Mesendoderm (in vitro differentiated cells): ENCODE data around the gene C5AR1.

Experiments
- DNase-seq: peaks from one replicate; pipeline ENCODE4 v3.0.0; 2013
- H2AK5ac ChIP-seq: 2 replicates; pipeline ENCODE4 v1.6.1; 2013; ENCODE audit warnings: low read length, inconsistent platforms
- H2BK120ac ChIP-seq: 2 replicates; pipeline ENCODE4 v1.6.1; 2013; ENCODE audit warnings: low read depth, mild to moderate bottlenecking, low read length, moderate library complexity, mixed read lengths
- H2BK15ac ChIP-seq: replicated peaks from 2 replicates; pipeline ENCODE4 v1.6.1; 2013; ENCODE audit warnings: low read depth, mild to moderate bottlenecking, moderate library complexity
- H2BK5ac ChIP-seq: 2 replicates; pipeline ENCODE4 v1.6.1; 2013; ENCODE audit warnings: low read length, inconsistent platforms
- H3K18ac ChIP-seq: 2 replicates; pipeline ENCODE4 v1.6.1; 2013; ENCODE audit warnings: mild to moderate bottlenecking, low read length, mixed read lengths
- H3K23ac ChIP-seq: one replicate; pipeline ENCODE4 v1.6.1; 2013; ENCODE audit warnings: low read length
- H3K27ac ChIP-seq: 2 replicates; pipeline ENCODE4 v1.5.1; 2013; ENCODE audit warnings: low read depth, mild to moderate bottlenecking, inconsistent platforms, low read length, moderate library complexity
- H3K27me3 ChIP-seq: 2 replicates; pipeline ENCODE4 v1.6.1; 2013; ENCODE audit warnings: low read length, control low read depth, mild to moderate bottlenecking, inconsistent platforms; ENCODE audit not compliant: insufficient read depth, poor library complexity
- H3K36me3 ChIP-seq: 2 replicates; pipeline ENCODE4 v1.6.1; 2013; ENCODE audit warnings: low read length, inconsistent platforms; ENCODE audit not compliant: control insufficient read depth, insufficient read depth
- H3K4ac ChIP-seq: one replicate; pipeline ENCODE4 v1.6.1; 2013; ENCODE audit warnings: low read depth, mild to moderate bottlenecking, low read length, moderate library complexity
- H3K4me1 ChIP-seq: 2 replicates; pipeline ENCODE4 v1.6.1; 2013; ENCODE audit warnings: low read depth, low read length, inconsistent platforms; ENCODE audit not compliant: control insufficient read depth
- H3K4me2 ChIP-seq: 2 replicates; pipeline ENCODE4 v1.6.1; 2013; ENCODE audit warnings: low read length
- H3K4me3 ChIP-seq: 2 replicates; pipeline ENCODE4 v1.5.1; 2013; ENCODE audit warnings: mild to moderate bottlenecking, low read length
- H3K56ac ChIP-seq: one replicate; pipeline ENCODE4 v1.6.1; 2013; ENCODE audit warnings: low read length
- H3K79me1 ChIP-seq: 2 replicates; pipeline ENCODE4 v1.6.1; 2013; ENCODE audit warnings: low read length, inconsistent platforms
- H3K79me2 ChIP-seq: 2 replicates; pipeline ENCODE4 v1.6.1; 2013; ENCODE audit warnings: mild to moderate bottlenecking, low read length; ENCODE audit not compliant: control insufficient read depth, insufficient read depth
- H3K9ac ChIP-seq: 2 replicates; pipeline ENCODE4 v1.6.1; 2013; ENCODE audit warnings: low read length, inconsistent platforms
- H4K5ac ChIP-seq: one replicate; pipeline ENCODE4 v1.6.1; 2013; ENCODE audit warnings: low read length
- H4K8ac ChIP-seq: one replicate; pipeline ENCODE4 v1.6.1; 2013; ENCODE audit warnings: low read depth, mild to moderate bottlenecking, control low read depth, low read length, moderate library complexity
- WGBS: extraction: QIAGEN DNeasy Blood & Tissue Kit; methylation state at CpG from one replicate; pipeline ENCODE4 v1.1.7; 2013; ENCODE audit warnings: low lambda C conversion rate, missing lambda C conversion rate; ENCODE audit not compliant: insufficient coverage; ENCODE audit errors: extremely low coverage; 5-methylcytosine and 5-hydroxymethylcytosine counted together

Gene C5AR1

DNA sequence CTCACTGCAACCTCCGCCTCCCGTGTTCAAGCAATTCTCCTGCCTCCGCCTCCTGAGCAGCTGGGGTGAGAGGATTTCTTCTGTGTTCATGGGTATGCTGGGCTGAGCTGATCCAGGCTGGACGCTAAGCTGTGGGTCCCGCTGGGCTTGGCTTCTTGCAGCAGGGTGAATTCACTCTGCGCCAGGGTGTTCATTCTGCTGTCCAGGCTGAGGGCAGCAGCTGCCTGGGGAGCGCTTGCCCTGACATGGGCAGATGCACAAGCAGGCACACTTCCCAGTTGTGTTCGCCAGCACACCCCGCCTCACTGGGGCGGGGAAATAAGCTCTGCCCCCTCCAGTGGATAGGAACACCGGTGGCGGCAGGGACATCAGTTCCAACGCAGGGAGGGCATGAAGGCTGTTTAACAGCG, 42.3 kb upstream of the C5AR1 start:
- no peak overlapping the region for H3K9ac ChIP-seq
- no peak overlapping the region for H3K4me3 ChIP-seq
- no peak overlapping the region for H3K27ac ChIP-seq
- no peak overlapping the region for H3K23ac ChIP-seq
- H3K36me3 ChIP-seq, result peaks cover 6% of the 10 kb centered on the region
- no peaks in the 10 kb centered on the region for H3K4me1 ChIP-seq
- H4K8ac ChIP-seq, result no peak overlapping the region
- no peak overlapping the region for H3K4ac ChIP-seq
- H2AK5ac ChIP-seq, result no peak overlapping the region
- no peak overlapping the region for H3K56ac ChIP-seq
- H3K79me2 ChIP-seq, result no peaks in the 10 kb centered on the region
- no peak overlapping the region for H4K5ac ChIP-seq
- H3K18ac ChIP-seq, result no peak overlapping the region
- WGBS, result no CpG with 5 or more reads among the region's 14 CpGs
- H3K4me2 ChIP-seq, result no peak overlapping the region
- no peak overlapping the region for H2BK5ac ChIP-seq
- H3K27me3 ChIP-seq, result no peaks in the 10 kb centered on the region
- no peak overlapping the region for H2BK120ac ChIP-seq
- peaks cover 1% of the 10 kb centered on the region for H3K79me1 ChIP-seq
- DNase-seq, result no peak
- H2BK15ac ChIP-seq, result no peak overlapping the region

GRCh38 chr19:47268028-47268427, 41.6 kb upstream of the C5AR1 start:
- WGBS, result no CpG with 5 or more reads among the region's 6 CpGs

GRCh38 chr19:47269596-47269995, 40.1 kb upstream of the C5AR1 start:
- H2BK5ac ChIP-seq, result no peak overlapping the region
- no peak overlapping the region for H2AK5ac ChIP-seq
- no peak overlapping the region for H2BK15ac ChIP-seq
- H3K79me2 ChIP-seq, result no peaks in the 10 kb centered on the region
- no peak overlapping the region for H3K4me3 ChIP-seq
- H3K56ac ChIP-seq, result no peak overlapping the region
- peaks cover 2% of the 10 kb centered on the region for H3K4me1 ChIP-seq
- H3K4me2 ChIP-seq, result no peak overlapping the region
- no peak overlapping the region for H2BK120ac ChIP-seq
- no peak overlapping the region for H3K4ac ChIP-seq
- H3K23ac ChIP-seq, result no peak overlapping the region
- peaks cover 6% of the 10 kb centered on the region for H3K36me3 ChIP-seq
- DNase-seq, result no peak
- H3K27ac ChIP-seq, result no peak overlapping the region
- H4K5ac ChIP-seq, result no peak overlapping the region
- no peaks in the 10 kb centered on the region for H3K79me1 ChIP-seq
- no peak overlapping the region for H3K9ac ChIP-seq
- WGBS, result no CpG with 5 or more reads among the region's 7 CpGs
- H3K18ac ChIP-seq, result no peak overlapping the region
- H4K8ac ChIP-seq, result no peak overlapping the region
- H3K27me3 ChIP-seq, result no peaks in the 10 kb centered on the region

More at GRCh38 chr19:47268028-47268427, 41.6 kb upstream of the C5AR1 start:
- H3K27me3 ChIP-seq, result no peaks in the 10 kb centered on the region
- H2BK5ac ChIP-seq, result no peak overlapping the region
- H3K36me3 ChIP-seq, result peaks cover 6% of the 10 kb centered on the region
- H3K56ac ChIP-seq, result no peak overlapping the region
- no peak overlapping the region for H3K4ac ChIP-seq
- no peak overlapping the region for H3K18ac ChIP-seq
- H3K79me1 ChIP-seq, result no peaks in the 10 kb centered on the region
- no peak overlapping the region for H3K4me3 ChIP-seq
- no peak overlapping the region for H3K4me2 ChIP-seq
- H3K23ac ChIP-seq, result no peak overlapping the region
- no peak for DNase-seq
- H3K9ac ChIP-seq, result no peak overlapping the region
- H3K27ac ChIP-seq, result no peak overlapping the region
- no peaks in the 10 kb centered on the region for H3K79me2 ChIP-seq
- peaks cover 2% of the 10 kb centered on the region for H3K4me1 ChIP-seq
- H2BK15ac ChIP-seq, result no peak overlapping the region
- H2AK5ac ChIP-seq, result no peak overlapping the region
- H2BK120ac ChIP-seq, result no peak overlapping the region
- no peak overlapping the region for H4K5ac ChIP-seq
- no peak overlapping the region for H4K8ac ChIP-seq

DNA sequence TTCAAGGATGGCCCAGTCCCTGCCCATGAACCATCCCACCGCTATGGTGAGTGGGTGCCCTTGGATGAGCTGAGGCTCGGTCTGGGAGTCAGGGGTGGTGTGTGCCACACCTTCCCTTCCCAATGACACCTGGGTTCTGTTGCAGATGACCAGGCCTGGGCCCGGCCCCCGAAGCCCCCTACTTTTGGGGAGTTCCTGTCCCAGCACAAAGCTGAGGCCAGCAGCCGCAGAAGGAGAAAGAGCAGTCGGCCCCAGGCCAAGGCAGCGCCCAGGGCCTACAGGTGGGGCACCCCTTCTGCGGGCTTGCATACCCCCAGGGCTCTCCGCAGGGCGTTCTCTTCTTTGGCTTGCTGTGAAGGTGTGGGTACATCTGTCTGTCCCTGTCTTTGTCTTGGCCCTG, 39.3 kb upstream of the C5AR1 start:
- peaks cover 2% of the 10 kb centered on the region for H3K4me1 ChIP-seq
- H3K4ac ChIP-seq, result no peak overlapping the region
- H3K4me2 ChIP-seq, result no peak overlapping the region
- no peak overlapping the region for H4K5ac ChIP-seq
- no peaks in the 10 kb centered on the region for H3K27me3 ChIP-seq
- no peak for DNase-seq
- WGBS, result no CpG with 5 or more reads among the region's 10 CpGs
- no peaks in the 10 kb centered on the region for H3K79me2 ChIP-seq
- H3K9ac ChIP-seq, result no peak overlapping the region
- no peak overlapping the region for H3K18ac ChIP-seq
- no peak overlapping the region for H3K56ac ChIP-seq
- H3K23ac ChIP-seq, result no peak overlapping the region
- H2AK5ac ChIP-seq, result no peak overlapping the region
- peaks cover 4% of the 10 kb centered on the region for H3K36me3 ChIP-seq
- no peak overlapping the region for H4K8ac ChIP-seq
- no peak overlapping the region for H3K27ac ChIP-seq
- H2BK120ac ChIP-seq, result no peak overlapping the region
- H2BK15ac ChIP-seq, result no peak overlapping the region
- H2BK5ac ChIP-seq, result no peak overlapping the region
- no peak overlapping the region for H3K4me3 ChIP-seq
- no peaks in the 10 kb centered on the region for H3K79me1 ChIP-seq

GRCh38 chr19:47271949-47272348, 37.7 kb upstream of the C5AR1 start:
- H3K4ac ChIP-seq, result no peak overlapping the region
- H4K8ac ChIP-seq, result no peak overlapping the region
- H3K4me1 ChIP-seq, result peaks cover 5% of the 10 kb centered on the region
- no peak overlapping the region for H3K18ac ChIP-seq
- no peak overlapping the region for H3K56ac ChIP-seq
- no peaks in the 10 kb centered on the region for H3K79me1 ChIP-seq
- no peak overlapping the region for H4K5ac ChIP-seq
- no peak overlapping the region for H3K4me3 ChIP-seq
- no peak overlapping the region for H3K9ac ChIP-seq
- no peak overlapping the region for H2BK120ac ChIP-seq
- no peak overlapping the region for H3K27ac ChIP-seq
- no peak overlapping the region for H3K4me2 ChIP-seq
- H3K36me3 ChIP-seq, result peaks cover 3% of the 10 kb centered on the region
- no peak overlapping the region for H2BK15ac ChIP-seq
- no peak overlapping the region for H2AK5ac ChIP-seq
- no peak for DNase-seq
- no peak overlapping the region for H2BK5ac ChIP-seq
- no peaks in the 10 kb centered on the region for H3K27me3 ChIP-seq
- no peak overlapping the region for H3K23ac ChIP-seq
- no CpG with 5 or more reads among the region's 6 CpGs for WGBS
- no peaks in the 10 kb centered on the region for H3K79me2 ChIP-seq
